Inflammatory macrophage treated with lipopolysaccharide for 1 hour (primary cell): ENCODE measurements around the gene SLC12A2.

Experiments
- DNase-seq, 2 donors: peaks; one replicate each; pipeline ENCODE4 v3.0.0-alpha.2; 2020 to 2022

The SLC12A2 gene

DNA sequence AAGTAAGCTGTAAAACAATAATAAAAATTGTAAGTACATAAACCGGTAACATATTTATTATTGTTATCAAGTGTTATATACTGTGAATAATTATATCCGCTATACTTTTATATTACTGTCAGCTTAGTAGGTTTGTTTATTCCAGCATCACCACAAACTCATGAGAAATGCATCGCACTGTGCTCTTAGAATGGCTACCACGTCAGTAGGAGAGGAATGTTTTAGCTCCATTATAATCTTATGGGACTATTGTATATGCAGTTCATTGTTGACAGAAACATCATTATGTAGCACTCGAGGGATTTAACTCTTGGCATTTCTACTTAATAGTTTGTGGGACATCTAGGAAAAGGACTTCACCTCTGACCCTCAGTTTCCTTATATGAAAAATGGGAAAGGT, 16.4 kb downstream of the SLC12A2 start:
- DNase-seq, result no peak

GRCh38 chr5:128100860-128101557, 17.4 kb downstream of the SLC12A2 start:
- DNase-seq, result no peak

DNA sequence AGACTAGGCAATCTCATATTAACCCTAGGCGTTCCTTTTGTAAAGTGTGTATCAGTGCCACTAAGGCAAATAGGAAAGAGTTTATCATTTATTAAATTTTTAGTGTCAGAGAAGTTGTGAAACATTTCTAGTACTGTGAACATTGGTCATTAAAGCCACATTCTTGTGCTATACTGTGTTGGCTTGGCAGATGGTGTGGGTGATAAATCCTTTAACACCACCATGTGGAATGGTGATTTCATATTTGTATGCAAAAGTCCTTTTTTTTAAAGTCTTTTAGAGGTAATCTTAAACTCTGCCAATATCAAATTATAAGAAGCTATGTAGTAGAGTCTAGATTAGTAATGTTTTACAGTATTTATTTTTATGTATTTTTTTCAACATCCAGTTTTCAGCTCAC, 18.1 kb downstream of the SLC12A2 start:
- no peak for DNase-seq

DNA sequence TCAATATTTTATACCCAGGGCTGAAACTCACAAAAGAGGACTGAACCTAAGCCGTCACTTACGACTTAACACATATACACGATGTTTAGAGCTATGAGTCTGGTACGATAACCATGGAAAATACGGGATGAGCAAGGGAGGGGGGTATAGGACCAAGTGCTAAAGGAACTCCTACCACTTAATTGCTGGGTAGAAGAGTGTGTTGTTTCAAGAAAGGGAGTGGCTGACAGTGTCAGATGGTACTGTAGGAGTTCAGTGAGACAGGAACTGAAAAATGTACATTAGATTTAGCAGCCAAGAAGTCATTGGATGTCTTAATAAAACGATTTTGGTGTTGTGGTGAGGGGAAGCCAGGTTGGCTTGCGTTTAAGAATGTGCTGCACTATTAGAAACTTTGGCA, 21.6 kb downstream of the SLC12A2 start:
- DNase-seq, result no peak

- DNase-seq, result no peak
Observed at GRCh38 chr5:128109138-128109537, 25.6 kb downstream of the SLC12A2 start.

- DNase-seq, result no peak
Observed at GRCh38 chr5:128109766-128110165, 26.2 kb downstream of the SLC12A2 start.

DNA sequence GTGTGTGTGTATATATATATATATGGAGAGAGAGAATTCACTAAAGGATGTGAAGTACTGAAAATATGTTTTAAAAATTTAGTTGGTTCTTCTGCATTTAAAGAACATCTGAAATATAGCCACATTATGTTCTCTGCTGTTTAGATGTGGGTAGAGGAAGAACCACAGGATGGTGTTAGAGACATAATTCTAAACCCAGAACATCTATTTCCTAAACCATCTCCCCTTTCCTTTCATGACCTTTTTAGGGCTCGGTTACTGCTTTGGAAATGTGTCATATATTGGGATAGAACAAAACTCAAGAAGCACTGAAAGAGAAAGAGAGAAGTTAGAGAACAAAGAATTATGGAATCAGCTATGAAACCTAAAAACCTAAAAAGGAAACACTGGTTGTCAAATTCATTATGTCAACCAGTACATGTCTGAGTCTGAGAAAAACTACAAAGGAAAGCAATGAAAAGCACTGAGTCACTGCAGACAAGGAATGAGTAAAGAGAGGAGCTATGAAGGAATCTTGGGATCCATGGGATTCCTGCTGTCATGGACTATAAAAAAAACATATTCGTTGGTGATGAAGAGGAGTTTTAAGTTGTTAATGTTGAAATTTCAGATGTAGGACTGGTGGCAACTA, 28.4 kb downstream of the SLC12A2 start:
- DNase-seq, result no peak

DNA sequence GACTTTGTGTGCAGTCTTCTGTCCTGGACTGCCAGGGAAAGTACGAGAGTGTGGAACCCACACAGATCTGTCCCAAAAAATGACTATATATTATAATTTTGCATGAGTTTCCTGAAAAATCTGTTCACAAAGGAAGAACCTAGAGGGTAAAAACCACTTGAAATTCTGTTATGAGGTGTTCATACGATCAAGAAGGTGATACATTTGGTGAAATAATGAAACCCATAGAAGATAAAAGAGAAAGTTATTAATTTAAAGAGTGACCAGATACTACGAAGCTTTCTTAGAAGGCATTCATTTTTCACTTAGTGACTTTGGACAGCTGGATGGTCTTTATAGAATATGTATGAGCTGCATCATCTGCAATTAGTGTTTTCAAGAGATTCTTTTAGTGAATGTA, 32.9 kb downstream of the SLC12A2 start:
- no peak for DNase-seq

- DNase-seq, result no peak
Observed at GRCh38 chr5:128118214-128118613, 34.6 kb downstream of the SLC12A2 start.

DNA sequence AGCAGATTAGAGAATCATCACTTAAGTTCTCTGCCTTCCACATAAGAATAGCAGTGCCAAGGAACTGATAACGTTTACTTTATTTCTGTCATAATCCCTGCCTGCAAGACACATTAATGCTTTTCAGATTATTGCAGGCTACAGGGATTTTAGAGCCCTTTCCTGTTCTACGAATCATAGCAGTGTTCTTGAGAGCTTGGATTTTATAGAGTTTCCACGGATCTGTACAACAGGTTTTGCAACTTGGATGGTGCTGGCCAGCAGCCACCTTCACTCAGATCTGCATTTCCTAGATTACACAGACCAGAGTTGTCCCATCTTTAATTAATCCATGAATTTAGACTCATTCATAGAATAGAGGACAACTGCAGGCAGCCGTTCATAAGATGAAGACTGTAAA, 38.1 kb downstream of the SLC12A2 start:
- no peak for DNase-seq

- no peak for DNase-seq
Observed at GRCh38 chr5:128123936-128124335, 40.4 kb downstream of the SLC12A2 start.

DNA sequence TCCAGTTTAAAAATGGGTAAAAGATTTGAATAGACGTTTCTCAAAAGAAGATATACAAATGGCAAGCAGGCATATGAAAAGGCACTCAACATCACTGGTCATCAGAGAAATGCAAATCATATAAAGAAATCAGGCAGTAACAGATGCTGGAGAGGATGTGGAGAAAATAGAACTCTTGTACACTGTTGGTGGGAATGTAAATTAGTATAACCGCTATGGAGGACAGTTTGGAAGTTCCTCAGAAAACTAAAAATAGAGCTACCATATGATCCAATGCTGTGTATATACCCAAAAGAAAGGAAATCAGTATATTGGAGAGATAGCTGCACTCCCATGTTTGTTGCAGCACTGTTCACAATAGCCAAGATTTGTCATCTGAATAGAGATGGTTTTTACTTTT, 42.7 kb downstream of the SLC12A2 start:
- no peak for DNase-seq

DNA sequence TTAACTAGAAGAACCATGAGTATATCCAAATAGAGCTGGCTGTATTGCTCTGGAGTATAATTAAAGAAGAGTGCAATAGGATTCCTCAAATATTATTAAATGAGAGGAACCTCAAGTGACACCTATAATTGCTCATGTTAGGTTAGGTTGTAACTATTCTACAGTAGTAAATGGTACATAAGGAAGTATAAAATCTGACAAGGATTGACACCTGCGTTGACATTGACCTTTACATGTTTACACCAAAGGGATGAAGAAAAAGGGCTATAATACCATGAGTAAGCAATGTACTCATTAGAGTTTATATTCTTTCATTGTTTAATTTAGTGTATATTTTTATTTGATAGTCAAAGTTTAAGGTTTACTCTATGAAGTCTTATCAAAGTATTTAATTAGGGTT, 48.9 kb downstream of the SLC12A2 start:
- DNase-seq, result no peak

DNA sequence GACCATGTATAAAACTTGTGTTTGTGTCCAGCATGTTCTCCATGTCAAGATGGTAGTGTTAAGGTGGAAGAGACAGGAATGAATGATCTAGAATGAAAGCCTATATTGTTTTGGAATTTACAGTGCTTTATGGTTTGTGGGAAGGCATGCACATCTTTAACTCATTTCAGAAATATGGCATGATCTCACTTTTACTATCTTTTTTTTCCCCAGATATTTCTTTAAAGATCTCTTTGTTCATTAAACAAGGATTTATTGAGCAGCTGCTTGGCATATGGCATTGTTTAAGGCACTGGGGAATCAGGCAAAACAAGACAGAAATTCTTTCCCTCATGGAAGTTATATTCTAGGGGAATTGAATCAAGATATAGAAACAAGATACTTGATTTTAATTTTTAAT, 51.7 kb downstream of the SLC12A2 start:
- DNase-seq, result no peak

DNA sequence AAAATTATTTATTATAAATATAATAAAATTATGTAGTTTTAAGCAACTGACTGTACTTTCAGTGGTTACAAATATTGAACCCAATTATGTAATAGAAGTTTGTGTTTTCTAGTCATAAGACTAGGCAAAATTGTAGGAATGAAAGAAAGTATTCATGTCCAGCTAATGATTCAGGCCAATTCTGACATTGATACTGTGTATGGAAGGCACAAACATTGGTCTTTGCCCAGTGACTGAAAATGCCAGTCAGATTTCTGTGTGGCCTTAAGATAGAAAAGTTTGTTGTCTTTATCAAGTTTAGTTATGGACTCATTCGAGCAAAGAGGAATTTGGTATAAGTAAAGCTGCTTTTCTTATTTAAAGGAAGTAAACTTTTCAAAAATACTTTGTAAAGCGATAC, 60.3 kb downstream of the SLC12A2 start:
- no peak for DNase-seq

- no peak for DNase-seq
Observed at GRCh38 chr5:128144491-128144890, 60.9 kb downstream of the SLC12A2 start.

DNA sequence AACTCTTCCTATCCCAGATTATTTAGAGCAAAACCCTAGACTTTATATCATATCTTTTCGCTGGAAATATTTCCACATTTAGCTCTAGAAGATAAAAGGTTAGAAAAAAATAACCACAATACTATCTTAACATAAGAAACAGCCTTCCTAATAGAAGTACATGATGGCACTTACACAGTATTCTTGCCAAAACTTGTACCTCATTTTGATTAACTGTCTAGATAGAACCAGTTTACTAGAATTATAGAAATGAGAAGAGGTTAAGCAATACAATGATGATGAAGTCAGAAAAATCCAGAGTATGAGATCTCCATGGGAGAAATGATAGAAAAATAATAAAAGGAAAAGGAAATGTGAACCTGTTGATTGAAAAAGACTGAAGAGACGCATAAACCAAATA, 63.1 kb downstream of the SLC12A2 start:
- no peak for DNase-seq

DNA sequence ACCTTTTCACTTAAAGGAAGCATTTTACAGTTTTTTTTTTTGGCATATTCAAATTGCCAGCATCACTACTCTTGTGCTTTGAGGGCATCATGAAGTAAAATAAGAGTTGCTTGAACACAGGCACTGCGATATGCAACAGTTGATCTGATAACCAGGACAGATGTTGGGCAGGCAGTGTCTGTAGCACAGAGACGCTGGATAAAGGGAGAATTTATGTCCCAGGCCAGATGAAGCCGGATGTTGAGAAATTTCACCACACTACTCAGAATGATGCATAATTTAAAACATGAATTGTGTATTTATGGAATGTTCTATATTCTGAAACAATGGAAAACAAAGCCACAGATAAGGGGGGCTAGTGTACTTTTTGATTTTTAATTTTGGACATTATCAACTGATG, 71.4 kb downstream of the SLC12A2 start:
- no peak for DNase-seq

DNA sequence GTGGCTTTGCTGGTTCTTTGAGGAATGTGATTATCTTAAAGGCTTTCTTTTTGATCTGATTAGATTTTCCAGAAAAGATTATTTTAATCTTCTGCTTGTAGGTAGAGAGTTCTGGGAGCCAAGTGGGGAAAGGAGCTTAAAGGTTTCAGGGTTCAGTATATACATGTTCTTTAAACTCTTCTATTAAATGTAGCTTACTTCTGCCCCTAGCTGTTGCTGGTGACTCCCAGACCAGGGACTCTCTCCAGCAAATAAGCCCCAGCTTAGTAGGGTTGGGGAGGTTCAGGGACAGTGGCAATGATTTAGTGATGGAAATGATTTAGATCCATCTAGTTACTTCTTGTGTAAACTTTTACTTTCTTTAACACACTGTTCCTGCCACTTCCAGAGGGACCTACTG, 72.2 kb downstream of the SLC12A2 start:
- DNase-seq, result no peak

DNA sequence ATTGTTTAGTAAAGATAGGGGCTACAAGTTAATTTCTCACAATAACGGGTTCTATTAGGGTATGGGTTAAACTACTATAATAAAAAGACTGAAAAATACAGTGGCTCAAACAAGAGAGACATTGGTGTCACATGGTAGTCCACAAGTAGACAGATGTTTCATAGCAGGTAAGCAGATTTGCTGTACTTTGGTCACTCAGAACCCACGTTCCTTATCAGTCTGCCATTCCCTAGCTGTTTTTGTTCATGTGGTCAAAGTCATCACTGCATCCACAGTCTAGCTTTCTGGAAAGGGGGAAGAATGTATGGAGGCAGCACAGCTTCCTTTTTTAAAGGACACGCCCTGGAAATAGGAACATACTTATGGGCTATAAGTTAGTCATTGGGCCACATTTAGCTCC, 73.0 kb downstream of the SLC12A2 start:
- no peak for DNase-seq

DNA sequence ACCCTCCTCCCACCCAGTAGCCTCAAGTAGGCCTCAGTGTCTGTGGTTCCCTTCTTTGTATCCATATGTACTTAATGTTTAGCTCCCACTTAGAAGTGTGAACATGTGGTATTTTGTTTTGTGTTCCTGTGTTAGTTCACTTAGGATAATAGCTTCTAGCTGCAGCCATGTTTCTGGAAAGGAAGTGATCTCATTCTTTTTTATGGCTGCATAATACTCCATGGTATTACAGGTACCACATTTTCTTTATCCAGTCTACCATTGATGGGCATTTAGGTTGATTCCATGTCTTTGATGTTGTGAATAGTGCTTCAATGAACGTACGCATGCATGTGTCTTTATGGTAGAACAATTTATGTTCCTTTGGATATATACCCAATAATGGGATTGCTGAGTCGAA, 74.8 kb downstream of the SLC12A2 start:
- no peak for DNase-seq

GRCh38 chr5:128163991-128164390, 80.4 kb downstream of the SLC12A2 start:
- DNase-seq, result no peak

DNA sequence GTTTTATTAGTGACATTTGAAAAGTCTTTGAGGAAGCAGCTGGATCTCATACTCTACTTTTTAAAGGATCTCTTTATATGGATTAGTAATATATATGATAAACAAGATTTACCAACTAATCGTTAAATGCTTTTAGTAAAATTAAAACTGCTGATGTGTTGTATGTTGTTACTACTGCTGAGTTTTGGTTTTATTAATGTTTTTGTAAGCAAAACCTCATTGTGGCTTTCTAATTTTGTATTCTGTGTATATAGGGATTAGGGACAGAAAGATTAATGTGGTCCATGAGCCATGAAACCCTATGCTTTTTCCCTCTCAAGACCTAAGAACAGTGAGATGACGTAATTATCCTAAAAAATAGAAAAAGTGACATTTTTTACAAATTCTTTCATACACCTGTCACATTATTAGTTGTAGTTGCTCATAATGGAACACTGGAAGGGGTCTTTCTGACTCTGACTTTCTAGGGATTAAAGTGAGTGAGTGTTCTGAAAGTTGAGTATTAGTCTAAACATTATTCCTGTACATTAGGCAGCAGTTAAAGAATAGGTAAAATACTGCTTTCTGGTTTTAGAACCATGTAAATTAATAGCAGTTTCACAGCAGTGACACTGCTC, 85.9 kb downstream of the SLC12A2 start:
- no peak for DNase-seq

- DNase-seq, result no peak
Observed at GRCh38 chr5:128172102-128172501, 88.5 kb downstream of the SLC12A2 start.

DNA sequence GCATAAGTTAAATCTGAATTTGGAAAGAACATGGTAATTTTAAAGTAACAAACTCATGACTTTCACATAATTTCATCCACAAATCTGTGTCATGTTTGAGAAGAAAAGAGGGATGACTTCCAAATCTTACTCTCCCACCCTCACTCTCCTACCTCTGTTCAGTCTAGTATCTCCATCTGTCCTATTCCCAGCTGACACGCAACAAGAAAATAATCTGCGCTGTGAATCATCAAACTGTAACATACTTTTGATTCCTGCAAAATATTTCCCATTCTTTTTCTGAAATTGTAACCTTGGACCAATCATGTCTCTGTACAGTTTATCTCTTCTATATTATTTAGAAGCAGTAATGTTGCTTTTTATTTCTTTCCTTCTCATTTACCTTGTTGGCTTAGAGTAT, 91.4 kb downstream of the SLC12A2 start:
- no peak for DNase-seq
